Measurements from ENCODE around the gene PTPN9. TPM values are rescaled to one million over a fixed set of nuclear protein-coding genes. Genes with fewer than 3 reads are reported as not detected.
"Not testable (repeated sequence)": the region's sequence is repeated elsewhere in the genome, so short reads cannot be mapped to it uniquely, and the experiment has no call there.

The PTPN9 gene
- total RNA-seq, 2 experiments from 2014 or later = 46.3 to 48.7 TPM

- Mint-ChIP-seq H3K27me3 (ENCODE audit: low read depth) (no peaks in the 10 kb centered on the region), H3K36me3 (ENCODE audit: low read depth) (peaks cover 12% of the 10 kb centered on the region), H3K4me3 (peak overlapping the region; percentile 84), H3K4me1 (ENCODE audit: low read depth) (peaks cover 36% of the 10 kb centered on the region), H3K27ac (peak overlapping the region; percentile 98), H3K9me3 (ENCODE audit: insufficient read depth) (no peaks in the 10 kb centered on the region)
- ATAC-seq (no peak), DNase-seq (no peak)
- ChIA-PET CTCF (interaction anchor here (1.2 to 6.5 kb wide), 8 partner anchors 12 to 196 kb away, joined by 4 to 62 read pairs (median 8); partner anchors contain the start of genes IMP3, MAN2C1, SNUPN and SNX33), POLR2A (interaction anchor here (0.6 to 7.2 kb wide), 14 partner anchors 37 to 911 kb away, joined by 3 to 102 read pairs (median 4); partner anchors contain the start of genes ARID3B, FAM219B, IMP3 and MAN2C1)
Measured at GRCh38 chr15:75451202-75451673, 127.9 kb downstream of the PTPN9 start.

GRCh38 chr15:75450307-75451201, 128.6 kb downstream of the PTPN9 start:
- DNase-seq (peak; percentile 99), ATAC-seq (peak; percentile 39)
- Mint-ChIP-seq H3K27me3 (ENCODE audit: low read depth) (no peaks in the 10 kb centered on the region), H3K27ac (peak overlapping the region; percentile 98), H3K36me3 (ENCODE audit: low read depth) (peaks cover 18% of the 10 kb centered on the region), H3K4me1 (ENCODE audit: low read depth) (peaks cover 41% of the 10 kb centered on the region), H3K9me3 (ENCODE audit: insufficient read depth) (no peaks in the 10 kb centered on the region), H3K4me3 (peak overlapping the region; percentile 96)
- CTCF ChIA-PET = interaction anchor here (0.9 to 6.5 kb wide), 5 partner anchors 12 to 421 kb away, joined by 3 to 62 read pairs (median 9); partner anchors contain the start of genes IMP3, MAN2C1 and SNUPN
- POLR2A ChIA-PET = interaction anchor here (1.0 to 7.2 kb wide), 9 partner anchors 57 to 663 kb away, joined by 3 to 102 read pairs (median 5); partner anchors contain the start of genes IMP3, MAN2C1, PTPN9 and SNUPN

- ChIA-PET CTCF (interaction anchor here (0.9 kb wide), 1 partner anchor 420 kb away, joined by 3 read pairs; no protein-coding TSS in a partner anchor), POLR2A (interaction anchor here (1.0 to 7.2 kb wide), 5 partner anchors 82 to 393 kb away, joined by 3 to 92 read pairs (median 20); partner anchors contain the start of genes IMP3, MAN2C1, PTPN9 and SNUPN)
- H3K27ac Mint-ChIP-seq = peak overlapping the region; percentile 91
- H3K36me3 Mint-ChIP-seq (ENCODE audit: low read depth) = peaks cover 18% of the 10 kb centered on the region
- ATAC-seq (no peak), DNase-seq (no peak)
- H3K4me1 Mint-ChIP-seq (ENCODE audit: low read depth) = peaks cover 41% of the 10 kb centered on the region
- H3K9me3 Mint-ChIP-seq (ENCODE audit: insufficient read depth) = no peaks in the 10 kb centered on the region
- peak overlapping the region; percentile 96 for H3K4me3 Mint-ChIP-seq
- no peaks in the 10 kb centered on the region for H3K27me3 Mint-ChIP-seq (ENCODE audit: low read depth)
Measured at GRCh38 chr15:75449585-75450306, 129.4 kb downstream of the PTPN9 start.

DNA sequence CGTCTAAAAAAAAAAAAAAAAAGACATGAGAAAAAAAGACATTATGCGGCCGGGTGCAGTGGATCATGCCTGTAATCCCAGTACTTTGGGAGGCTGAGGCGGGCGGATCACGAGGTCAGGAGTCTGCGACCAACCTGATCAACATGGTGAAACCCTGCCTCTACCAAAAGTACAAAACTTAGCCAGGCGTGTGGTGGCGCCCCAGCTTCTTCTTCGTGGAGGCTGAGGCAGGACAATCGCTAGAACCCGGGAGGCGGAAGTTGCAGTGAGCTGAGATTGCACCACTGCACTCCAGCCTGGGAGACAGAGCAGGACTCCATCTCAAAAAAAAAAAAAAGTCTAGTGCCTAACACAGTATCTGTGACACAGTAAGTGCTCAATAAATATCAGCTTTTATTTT, 130.9 kb downstream of the PTPN9 start:
- not testable (repeated sequence) for H3K27ac Mint-ChIP-seq; H3K9me3 Mint-ChIP-seq (ENCODE audit: insufficient read depth); H3K27me3 Mint-ChIP-seq (ENCODE audit: low read depth); H3K4me3 Mint-ChIP-seq; DNase-seq; ATAC-seq
- Mint-ChIP-seq H3K36me3 (ENCODE audit: low read depth) (peaks cover 26% of the 10 kb centered on the region), H3K4me1 (ENCODE audit: low read depth) (peaks cover 52% of the 10 kb centered on the region)
- POLR2A ChIA-PET = interaction anchor here (0.7 kb wide), 1 partner anchor 180 kb away, joined by 5 read pairs; no protein-coding TSS in a partner anchor
- CTCF ChIA-PET = interaction anchor here (1.3 kb wide), 1 partner anchor 194 kb away, joined by 4 read pairs; no protein-coding TSS in a partner anchor

DNA sequence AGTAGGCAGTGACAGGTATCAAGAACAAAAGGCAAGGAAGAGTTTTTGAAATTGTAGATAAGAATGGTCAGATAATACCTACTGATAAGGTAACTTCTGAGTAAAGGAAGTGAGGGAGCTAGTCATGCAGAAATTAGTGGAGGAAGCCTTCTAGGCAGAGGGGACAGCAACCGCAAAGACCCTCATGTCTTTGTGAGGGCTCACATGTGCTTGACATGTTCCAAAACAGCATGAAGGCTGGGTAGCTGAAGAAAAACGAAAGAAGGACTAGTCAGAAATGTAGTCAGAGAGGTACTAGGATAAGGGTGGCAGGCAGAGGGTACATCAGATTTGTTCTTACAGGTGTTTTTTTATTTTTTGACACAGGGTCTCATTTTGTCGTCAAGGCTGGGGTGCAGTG, 133.0 kb downstream of the PTPN9 start:
- ATAC-seq = no peak
- H3K4me1 Mint-ChIP-seq (ENCODE audit: low read depth) = peaks cover 56% of the 10 kb centered on the region

GRCh38 chr15:75445324-75445723, 133.8 kb downstream of the PTPN9 start:
- CTCF ChIA-PET = interaction anchor here (0.9 to 2.5 kb wide), 5 partner anchors 9 to 195 kb away, joined by 3 to 10 read pairs (median 6); partner anchors contain the start of genes IMP3 and MAN2C1
- H3K4me1 Mint-ChIP-seq (ENCODE audit: low read depth) = peaks cover 54% of the 10 kb centered on the region
- POLR2A ChIA-PET = interaction anchor here (2.0 kb wide), 1 partner anchor 10 kb away, joined by 18 read pairs; no protein-coding TSS in a partner anchor

More for the DNA sequence above, 133.0 kb downstream of the PTPN9 start:
- peak; percentile 32 for DNase-seq
- H3K27me3 Mint-ChIP-seq (ENCODE audit: low read depth) = no peaks in the 10 kb centered on the region
- peak overlapping the region; percentile 52 for H3K4me3 Mint-ChIP-seq
- peak overlapping the region; percentile 86 for H3K27ac Mint-ChIP-seq
- POLR2A ChIA-PET = interaction anchor here (0.6 to 2.0 kb wide), 3 partner anchors 9 to 222 kb away, joined by 3 to 18 read pairs (median 3); no protein-coding TSS in a partner anchor
- CTCF ChIA-PET = interaction anchor here (0.9 to 2.5 kb wide), 5 partner anchors 9 to 194 kb away, joined by 3 to 10 read pairs (median 6); partner anchors contain the start of genes IMP3 and MAN2C1
- peaks cover 35% of the 10 kb centered on the region for H3K36me3 Mint-ChIP-seq (ENCODE audit: low read depth)
- no peaks in the 10 kb centered on the region for H3K9me3 Mint-ChIP-seq (ENCODE audit: insufficient read depth)

DNA sequence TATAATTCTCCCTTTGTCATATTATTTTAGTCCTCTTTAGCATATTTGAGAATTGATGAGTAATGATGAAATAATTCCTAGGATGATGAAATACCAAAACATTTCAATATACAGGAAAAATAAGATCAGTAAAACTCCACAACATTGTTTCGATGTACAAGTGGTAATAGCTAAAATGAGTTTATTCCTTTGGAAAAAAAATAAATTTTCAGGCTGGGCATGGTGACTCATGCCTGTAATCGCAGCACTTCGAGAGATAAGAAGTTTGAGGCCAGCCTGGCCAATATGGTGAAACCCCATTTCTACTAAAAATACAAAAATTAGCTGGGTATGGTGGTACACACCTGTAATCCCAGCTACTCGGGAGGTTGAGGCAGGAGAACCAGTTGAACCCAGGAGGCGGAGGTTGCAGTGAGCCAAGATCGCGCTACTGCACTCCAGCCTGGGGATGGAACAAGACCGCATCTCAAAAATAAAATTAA, 135.1 kb downstream of the PTPN9 start:
- H3K27ac Mint-ChIP-seq; H3K9me3 Mint-ChIP-seq (ENCODE audit: insufficient read depth); ATAC-seq; CTCF ChIA-PET; DNase-seq; H3K27me3 Mint-ChIP-seq (ENCODE audit: low read depth); H3K4me3 Mint-ChIP-seq: not testable (repeated sequence)
- POLR2A ChIA-PET = interaction anchor here (1.1 kb wide), 1 partner anchor 10 kb away, joined by 10 read pairs; no protein-coding TSS in a partner anchor
- Mint-ChIP-seq H3K36me3 (ENCODE audit: low read depth) (peaks cover 45% of the 10 kb centered on the region), H3K4me1 (ENCODE audit: low read depth) (peaks cover 43% of the 10 kb centered on the region)

More at GRCh38 chr15:75445324-75445723, 133.8 kb downstream of the PTPN9 start:
- H3K27ac Mint-ChIP-seq; DNase-seq; H3K4me3 Mint-ChIP-seq; ATAC-seq; H3K9me3 Mint-ChIP-seq (ENCODE audit: insufficient read depth); H3K27me3 Mint-ChIP-seq (ENCODE audit: low read depth): not testable (repeated sequence)
- peaks cover 39% of the 10 kb centered on the region for H3K36me3 Mint-ChIP-seq (ENCODE audit: low read depth)

DNA sequence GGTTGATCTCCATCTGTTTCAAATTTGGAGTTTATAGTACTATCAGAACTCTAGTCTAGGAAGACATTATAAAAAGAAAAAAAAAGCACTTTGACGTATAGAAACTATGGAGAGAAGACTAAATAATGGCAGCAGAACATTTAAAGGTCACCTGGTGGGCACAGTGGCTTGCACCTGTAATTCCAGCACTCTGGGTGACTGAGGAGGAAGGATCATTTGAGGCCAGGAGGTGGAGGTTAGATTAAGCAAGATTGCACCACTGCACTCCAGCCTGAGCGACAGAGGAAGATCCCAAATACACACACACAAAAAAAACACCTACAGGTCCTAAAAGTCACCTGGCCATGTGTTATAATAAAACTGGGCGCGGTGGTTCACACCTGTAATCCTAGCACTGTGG, 141.4 kb downstream of the PTPN9 start:
- Mint-ChIP-seq H3K9me3 (ENCODE audit: insufficient read depth) (no peaks in the 10 kb centered on the region), H3K4me1 (ENCODE audit: low read depth) (peaks cover 23% of the 10 kb centered on the region), H3K27ac (no peak overlapping the region), H3K4me3 (no peak overlapping the region), H3K27me3 (ENCODE audit: low read depth) (no peaks in the 10 kb centered on the region), H3K36me3 (ENCODE audit: low read depth) (peaks cover 43% of the 10 kb centered on the region)
- CTCF ChIA-PET = no interaction called here
- DNase-seq (no peak), ATAC-seq (no peak)
- POLR2A ChIA-PET = interaction anchor here (0.9 kb wide), 1 partner anchor 15 kb away, joined by 3 read pairs; no protein-coding TSS in a partner anchor

GRCh38 chr15:75436881-75437280, 142.2 kb downstream of the PTPN9 start:
- Mint-ChIP-seq H3K27me3 (ENCODE audit: low read depth) (no peaks in the 10 kb centered on the region), H3K9me3 (ENCODE audit: insufficient read depth) (no peaks in the 10 kb centered on the region), H3K36me3 (ENCODE audit: low read depth) (peaks cover 43% of the 10 kb centered on the region), H3K4me3 (no peak overlapping the region), H3K27ac (no peak overlapping the region), H3K4me1 (ENCODE audit: low read depth) (peaks cover 23% of the 10 kb centered on the region)
- no peak for DNase-seq
- ATAC-seq = no peak
- POLR2A ChIA-PET = no interaction called here
- CTCF ChIA-PET = no interaction called here

DNA sequence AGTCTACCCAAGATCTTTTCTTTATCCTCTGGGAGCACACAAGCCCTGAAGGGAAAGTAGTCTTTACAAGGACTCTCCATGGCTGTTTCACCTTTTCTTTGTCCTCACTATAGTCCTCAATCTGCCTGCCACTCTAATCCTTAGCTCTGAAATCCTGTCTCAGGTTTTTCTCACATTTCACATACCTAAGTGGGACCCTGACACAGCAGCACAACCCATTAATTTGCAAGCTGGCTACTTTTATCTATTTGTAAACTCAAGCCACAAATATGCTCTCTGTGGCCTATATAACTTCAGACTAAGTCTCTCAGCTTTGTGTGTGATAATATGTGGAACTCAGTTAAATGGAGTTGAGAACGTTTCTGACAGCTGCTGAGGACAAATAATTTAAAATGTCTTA, 147.4 kb downstream of the PTPN9 start:
- ATAC-seq = no peak
- H3K27ac Mint-ChIP-seq = no peak overlapping the region
- H3K4me1 Mint-ChIP-seq (ENCODE audit: low read depth) = peaks cover 11% of the 10 kb centered on the region
- CTCF ChIA-PET = interaction anchor here (0.8 kb wide), 1 partner anchor 64 kb away, joined by 3 read pairs; the partner anchor contains the start of gene MAN2C1
- no peak overlapping the region for H3K4me3 Mint-ChIP-seq
- POLR2A ChIA-PET = interaction anchor here (0.6 to 1.4 kb wide), 3 partner anchors 15 to 146 kb away, joined by 3 to 4 read pairs (median 3); no protein-coding TSS in a partner anchor
- no peaks in the 10 kb centered on the region for H3K9me3 Mint-ChIP-seq (ENCODE audit: insufficient read depth)
- DNase-seq = no peak
- H3K27me3 Mint-ChIP-seq (ENCODE audit: low read depth) = no peaks in the 10 kb centered on the region
- peaks cover 40% of the 10 kb centered on the region for H3K36me3 Mint-ChIP-seq (ENCODE audit: low read depth)

All from activated CD8-positive, alpha-beta T cell treated with anti-CD3 and anti-CD28 coated beads, Interleukin-2, amount 10 ng/mL, durations not matched to agents 7 days and 5 days (primary cell).